HepG2 (cell line): Measurements from ENCODE around the gene ATP6V1C2. TPM values are rescaled to one million over a fixed set of nuclear protein-coding genes. Genes with fewer than 3 reads are reported as not detected.

ENCODE experiments used
- ATAC-seq: fragments of 200-7000 bp; cut with Tn5 transposase; 3 replicates; pipeline ENCODE4 v1.9.1; 2020; ENCODE audit warnings: mild to moderate bottlenecking, moderate library complexity
- BruUV-seq: library from RNA; stranded (reverse); fragments of 400-500 nt; replicated peaks from 2 replicates; lab custom pipeline; 2021; lab: Mats Ljungman, UMichigan
- CTCF ChIA-PET: fragments of 300-600 bp; formaldehyde crosslinking; extraction: SDS; loops from one replicate; lab custom pipeline; 2021; ENCODE audit warnings: low total read pairs, inconsistent platforms, low intra/inter-chr PET ratio; lab: Yijun Ruan, JAX
- POLR2A ChIA-PET: fragments of 350-600 bp; sonication (Branson Sonifier 250); formaldehyde crosslinking; loops from one replicate; lab custom pipeline; 2020; ENCODE audit warnings: antibody characterized with exemption, inconsistent platforms; lab: Yijun Ruan, JAX
- DNase-seq: peaks from one replicate; pipeline ENCODE4 v3.0.0-alpha.2; 2015; ENCODE audit warnings: low spot score
- FAIRE-seq: peaks from 3 replicates; lab custom pipeline; 2011; peaks lifted over from hg19 to GRCh38; lab: Jason Lieb, UNC
- H2AFZ ChIP-seq: one replicate; pipeline ENCODE4 v1.6.1; 2011; ENCODE audit warnings: low read length, inconsistent platforms
- H3K27ac ChIP-seq: fragments of 300-600 bp; 3 replicates; pipeline ENCODE4 v1.8.0; 2011; ENCODE audit warnings: mixed run types, mild to moderate bottlenecking, mixed read lengths, low read length, inconsistent platforms; ENCODE audit not compliant: insufficient read depth; ENCODE audit errors: extremely low read length
- H3K27me3 ChIP-seq, 2 experiments: fragments of 200-600 bp in 1 of 2; 2 replicates in 1 of 2; 3 replicates in 1 of 2; pipeline versions ENCODE4 v1.6.0 to v1.8.0; 2011; ENCODE audit warnings: low read length in 2 of 2, mild to moderate bottlenecking in 2 of 2, moderate library complexity in 2 of 2, inconsistent platforms in 1 of 2; ENCODE audit not compliant: insufficient read depth in 2 of 2, control insufficient read depth in 1 of 2
- H3K36me3 ChIP-seq, 2 experiments: fragments of 200-600 bp in 1 of 2; replicated peaks in 1 of 2; 2 replicates in 1 of 2; 3 replicates in 1 of 2; pipeline versions ENCODE4 v1.5.1 to v1.8.0; 2011; ENCODE audit warnings: low read length in 2 of 2, inconsistent platforms in 1 of 2; ENCODE audit not compliant: insufficient read depth in 2 of 2, control insufficient read depth in 1 of 2
- H3K4me1 ChIP-seq: 2 replicates; pipeline ENCODE4 v1.5.1; 2012; ENCODE audit warnings: low read length, inconsistent platforms; ENCODE audit not compliant: insufficient read depth
- H3K4me2 ChIP-seq: 2 replicates; pipeline ENCODE4 v1.6.0; 2011; ENCODE audit warnings: low read depth, low read length, inconsistent platforms
- H3K4me3 ChIP-seq, 3 experiments: fragments of 200-600 bp in 1 of 3; sonication (generic), shearing (Covaris generic) in 1 of 3; replicated peaks in 1 of 3; 2 replicates each; pipeline ENCODE4 v1.5.1; 2011 to 2016; ENCODE audit warnings: low read length in 3 of 3, inconsistent platforms in 2 of 3, low read depth in 2 of 3, mild to moderate bottlenecking in 2 of 3, control low read depth in 1 of 3, mixed read lengths in 1 of 3; ENCODE audit not compliant: insufficient read depth in 1 of 3
- H3K79me2 ChIP-seq: one replicate; pipeline ENCODE4 v1.6.1; 2011; ENCODE audit warnings: low read length, inconsistent platforms; ENCODE audit not compliant: insufficient read depth
- H3K9ac ChIP-seq: 2 replicates; pipeline ENCODE4 v1.6.0; 2011; ENCODE audit warnings: mild to moderate bottlenecking, low read depth, low read length, inconsistent platforms; ENCODE audit not compliant: insufficient read depth
- H3K9me3 ChIP-seq: 2 replicates; pipeline ENCODE4 v1.5.1; 2012; ENCODE audit warnings: mild to moderate bottlenecking, low read length
- H4K20me1 ChIP-seq: 2 replicates; pipeline ENCODE4 v1.6.0; 2011; ENCODE audit warnings: inconsistent platforms, mild to moderate bottlenecking, low read length, moderate library complexity; ENCODE audit not compliant: insufficient read depth
- ARHGAP35 ChIP-seq: sonication (generic); formaldehyde crosslinking; IDR thresholded peaks from 2 replicates; pipeline ENCODE4 v1.9.0; 2022; ENCODE audit warnings: mild to moderate bottlenecking, inconsistent platforms, moderate library complexity, missing genetic modification reagents, borderline replicate concordance
- ATAD3A ChIP-seq: sonication (generic); formaldehyde crosslinking; IDR thresholded peaks from 2 replicates; pipeline ENCODE4 v1.4.0; 2020; ENCODE audit warnings: missing genetic modification reagents
- ELF1 ChIP-seq: sonication (generic); formaldehyde crosslinking; IDR thresholded peaks from 2 replicates; pipeline ENCODE4 v1.4.0; 2020; ENCODE audit warnings: missing genetic modification reagents
- NFRKB ChIP-seq: fragments of 450-650 bp; IDR thresholded peaks from 2 replicates; pipeline ENCODE4 v1.6.1; 2017
- SKI ChIP-seq: fragments of 450-650 bp; IDR thresholded peaks from one replicate; pipeline ENCODE4 v1.6.1; 2018; ENCODE audit warnings: mild to moderate bottlenecking; ENCODE audit not compliant: partially characterized antibody
- SRF ChIP-seq: IDR thresholded peaks from 2 replicates; pipeline ENCODE4 v1.6.1; 2011; ENCODE audit warnings: mild to moderate bottlenecking, low read depth, low read length, moderate library complexity
- TMF1 ChIP-seq: sonication (generic); formaldehyde crosslinking; IDR thresholded peaks from 2 replicates; pipeline ENCODE4 v1.8.1; 2022; ENCODE audit warnings: low read depth, missing genetic modification reagents
- ZMYM3 ChIP-seq: sonication (generic); formaldehyde crosslinking; IDR thresholded peaks from 2 replicates; pipeline ENCODE4 v1.5.1; 2020; ENCODE audit warnings: mild to moderate bottlenecking, missing genetic modification reagents
- ZNF557 ChIP-seq: sonication (generic); formaldehyde crosslinking; IDR thresholded peaks from 2 replicates; pipeline ENCODE4 v1.4.0; 2020; ENCODE audit warnings: missing genetic modification reagents
- WGBS: methylation state at CpG from one replicate; pipeline ENCODE4 v1.1.6; 2017; ENCODE audit warnings: low lambda C conversion rate; 5-methylcytosine and 5-hydroxymethylcytosine counted together
- in situ Hi-C: cut with HindIII; loops from 2 replicates; pipeline ENCODE4 v1.10.0; 2017; ENCODE audit warnings: low pct_unique_long_range_greater_than_20kb; ENCODE audit not compliant: extremely low pct_ligation_motif_present
- intact Hi-C: fragments of 100-400 bp; cut with micrococcal nuclease; formaldehyde crosslinking; loops from one replicate; pipeline ENCODE4 v1.10.0; 2022; ENCODE audit not compliant: unreplicated experiment
- polyA plus RNA-seq, 8 experiments: library from polyadenylated mRNA; depleted of rRNA in 3 of 8; stranded (reverse) in 7 of 8; unstranded in 1 of 8; fragments of >200 nt; fragmentation: Illumina TruSeq in 4 of 8; extraction: Trizol in 4 of 8; gene quantifications; 2 replicates each; pipeline versions ENCODE4 v1.2.1 to v1.2.3, GENCODE V29; 2011 to 2016; ENCODE audit warnings: low read depth in 4 of 8, missing spikeins in 1 of 8, mixed read lengths in 1 of 8; ENCODE audit not compliant: insufficient read depth in 1 of 8
- total RNA-seq, 5 experiments: library from RNA; depleted of rRNA; stranded (reverse); fragments of >200 nt; fragmentation: Illumina TruSeq; extraction: Trizol; gene quantifications; 2 replicates each; pipeline ENCODE4 v1.2.3, GENCODE V29; 2016; ENCODE audit warnings: low read depth in 1 of 5
- TF ChIP-seq, protein P1 (sequence below): IDR thresholded peaks from 2 replicates; pipeline ENCODE4 v1.6.1; 2016; ENCODE audit warnings: low read depth, control low read depth
- TF ChIP-seq, protein P2 (sequence below): sonication (generic); formaldehyde crosslinking; IDR thresholded peaks from 2 replicates; pipeline ENCODE4 v1.5.0; 2020; ENCODE audit warnings: missing genetic modification reagents, mild to moderate bottlenecking, borderline replicate concordance
- TF ChIP-seq, protein P3 (sequence below): sonication (generic); formaldehyde crosslinking; IDR thresholded peaks from 2 replicates; pipeline ENCODE4 v1.5.0; 2020; ENCODE audit warnings: mild to moderate bottlenecking, missing genetic modification reagents, borderline replicate concordance
- TF ChIP-seq, protein P4 (sequence below): sonication (generic); formaldehyde crosslinking; IDR thresholded peaks from 2 replicates; pipeline ENCODE4 v1.8.1; 2023; ENCODE audit warnings: mild to moderate bottlenecking, missing genetic modification reagents
- TF ChIP-seq, protein P5 (sequence below): sonication (generic); formaldehyde crosslinking; conservative IDR thresholded peaks from 2 replicates; pipeline ENCODE4 v1.8.0; 2022; ENCODE audit warnings: mild to moderate bottlenecking, moderate library complexity, missing genetic modification reagents

ATP6V1C2 gene
- total and polyA plus RNA-seq, 2 of the 13 experiments (the other 11 are each of a cell fraction or from before 2014, with no cell fraction given) = 0.04 to 0.29 TPM

DNA sequence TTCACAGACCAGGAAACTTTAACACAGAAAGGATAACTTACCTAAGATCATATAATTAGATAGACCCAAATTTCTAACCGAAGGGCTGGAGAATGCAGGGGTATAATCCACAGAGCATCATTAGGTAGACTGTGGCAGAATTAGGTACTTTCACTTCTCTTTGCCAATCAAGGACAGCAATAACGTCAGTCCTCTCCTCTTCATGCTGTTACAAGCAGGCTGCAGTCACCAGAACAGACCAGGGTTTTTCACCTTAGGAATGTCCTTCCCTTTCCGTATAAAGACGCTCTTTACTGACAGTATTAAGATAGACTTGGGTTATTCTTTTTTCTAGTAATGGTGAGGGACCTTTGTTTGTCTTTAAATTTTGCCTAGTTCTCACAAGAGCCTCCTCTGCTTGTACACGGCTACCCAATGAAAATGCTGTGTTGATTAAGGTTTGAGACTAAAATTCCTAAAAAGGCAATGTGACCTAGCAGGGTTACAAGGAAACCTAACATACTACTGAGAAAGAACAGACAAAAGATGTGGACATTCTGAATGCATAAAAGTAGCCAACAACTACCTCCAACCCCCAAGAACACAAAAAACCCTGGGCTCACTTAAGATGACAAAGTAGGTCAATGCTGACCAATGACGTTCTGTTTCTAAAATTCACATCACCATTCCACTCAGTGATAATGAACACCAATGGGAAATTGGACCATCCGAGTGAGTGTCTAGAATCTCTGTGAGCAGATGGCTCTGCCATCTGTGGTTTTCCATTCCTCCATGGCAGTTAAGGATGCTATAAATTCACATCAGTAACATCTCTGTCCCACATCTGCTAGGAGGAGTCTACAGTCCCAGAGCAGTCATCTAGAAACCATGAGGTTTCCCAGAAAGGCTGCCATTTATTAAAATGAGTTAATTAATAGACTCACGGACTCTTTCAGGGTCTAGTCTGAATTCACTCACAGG lies 89.1 kb downstream of the ATP6V1C2 start:
- peaks cover 0 to 7% of the 10 kb centered on the region in 2 experiments; a peak in 1 of 5 replicates for H3K27me3 ChIP-seq
- CTCF ChIA-PET = no interaction called here
- FAIRE-seq (peak; percentile 67), DNase-seq (no peak), ATAC-seq (no peak)
- H3K9ac ChIP-seq = peak overlapping the region; percentile 94
- H4K20me1 ChIP-seq = peaks cover 49% of the 10 kb centered on the region
- H3K36me3 ChIP-seq = peaks cover 0 to 15% of the 10 kb centered on the region in 2 experiments; a peak in 3 of 5 replicates
- no TSS peak for BruUV-seq
- in situ Hi-C loops (no loop called here), intact Hi-C loops (no loop called here)
- WGBS = 53% methylated on average over 8 of the region's 8 CpGs
- no peaks in the 10 kb centered on the region for H3K9me3 ChIP-seq
- no peak overlapping the region for H2AFZ ChIP-seq
- no peak overlapping the region for H3K27ac ChIP-seq
- POLR2A ChIA-PET = no interaction called here
- peaks cover 74% of the 10 kb centered on the region for H3K4me1 ChIP-seq
- H3K4me2 ChIP-seq = peak overlapping the region; percentile 80
- peak overlapping the region; percentile 63 to 87 (median 73); a peak in 5 of 6 replicates for H3K4me3 ChIP-seq
- peaks cover 67% of the 10 kb centered on the region for H3K79me2 ChIP-seq
- TF ChIP-seq ZNF557 (no peak), ATAD3A (CRISPR knock-in tag) (no peak), ELF1 (CRISPR knock-in tag) (no peak), ZMYM3 (CRISPR knock-in tag) (no peak), ARHGAP35 (CRISPR knock-in tag) (no peak), NFRKB (no peak), TMF1 (CRISPR knock-in tag) (no peak), SKI (no peak), SRF (peak; percentile 87)
- TF ChIP-seq, protein P1, sequence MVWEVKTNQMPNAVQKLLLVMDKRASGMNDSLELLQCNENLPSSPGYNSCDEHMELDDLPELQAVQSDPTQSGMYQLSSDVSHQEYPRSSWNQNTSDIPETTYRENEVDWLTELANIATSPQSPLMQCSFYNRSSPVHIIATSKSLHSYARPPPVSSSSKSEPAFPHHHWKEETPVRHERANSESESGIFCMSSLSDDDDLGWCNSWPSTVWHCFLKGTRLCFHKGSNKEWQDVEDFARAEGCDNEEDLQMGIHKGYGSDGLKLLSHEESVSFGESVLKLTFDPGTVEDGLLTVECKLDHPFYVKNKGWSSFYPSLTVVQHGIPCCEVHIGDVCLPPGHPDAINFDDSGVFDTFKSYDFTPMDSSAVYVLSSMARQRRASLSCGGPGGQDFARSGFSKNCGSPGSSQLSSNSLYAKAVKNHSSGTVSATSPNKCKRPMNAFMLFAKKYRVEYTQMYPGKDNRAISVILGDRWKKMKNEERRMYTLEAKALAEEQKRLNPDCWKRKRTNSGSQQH (CRISPR knock-in tag) = no peak
- TF ChIP-seq, protein P2, sequence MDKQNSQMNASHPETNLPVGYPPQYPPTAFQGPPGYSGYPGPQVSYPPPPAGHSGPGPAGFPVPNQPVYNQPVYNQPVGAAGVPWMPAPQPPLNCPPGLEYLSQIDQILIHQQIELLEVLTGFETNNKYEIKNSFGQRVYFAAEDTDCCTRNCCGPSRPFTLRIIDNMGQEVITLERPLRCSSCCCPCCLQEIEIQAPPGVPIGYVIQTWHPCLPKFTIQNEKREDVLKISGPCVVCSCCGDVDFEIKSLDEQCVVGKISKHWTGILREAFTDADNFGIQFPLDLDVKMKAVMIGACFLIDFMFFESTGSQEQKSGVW (CRISPR knock-in tag) = no peak
- TF ChIP-seq, protein P3, sequence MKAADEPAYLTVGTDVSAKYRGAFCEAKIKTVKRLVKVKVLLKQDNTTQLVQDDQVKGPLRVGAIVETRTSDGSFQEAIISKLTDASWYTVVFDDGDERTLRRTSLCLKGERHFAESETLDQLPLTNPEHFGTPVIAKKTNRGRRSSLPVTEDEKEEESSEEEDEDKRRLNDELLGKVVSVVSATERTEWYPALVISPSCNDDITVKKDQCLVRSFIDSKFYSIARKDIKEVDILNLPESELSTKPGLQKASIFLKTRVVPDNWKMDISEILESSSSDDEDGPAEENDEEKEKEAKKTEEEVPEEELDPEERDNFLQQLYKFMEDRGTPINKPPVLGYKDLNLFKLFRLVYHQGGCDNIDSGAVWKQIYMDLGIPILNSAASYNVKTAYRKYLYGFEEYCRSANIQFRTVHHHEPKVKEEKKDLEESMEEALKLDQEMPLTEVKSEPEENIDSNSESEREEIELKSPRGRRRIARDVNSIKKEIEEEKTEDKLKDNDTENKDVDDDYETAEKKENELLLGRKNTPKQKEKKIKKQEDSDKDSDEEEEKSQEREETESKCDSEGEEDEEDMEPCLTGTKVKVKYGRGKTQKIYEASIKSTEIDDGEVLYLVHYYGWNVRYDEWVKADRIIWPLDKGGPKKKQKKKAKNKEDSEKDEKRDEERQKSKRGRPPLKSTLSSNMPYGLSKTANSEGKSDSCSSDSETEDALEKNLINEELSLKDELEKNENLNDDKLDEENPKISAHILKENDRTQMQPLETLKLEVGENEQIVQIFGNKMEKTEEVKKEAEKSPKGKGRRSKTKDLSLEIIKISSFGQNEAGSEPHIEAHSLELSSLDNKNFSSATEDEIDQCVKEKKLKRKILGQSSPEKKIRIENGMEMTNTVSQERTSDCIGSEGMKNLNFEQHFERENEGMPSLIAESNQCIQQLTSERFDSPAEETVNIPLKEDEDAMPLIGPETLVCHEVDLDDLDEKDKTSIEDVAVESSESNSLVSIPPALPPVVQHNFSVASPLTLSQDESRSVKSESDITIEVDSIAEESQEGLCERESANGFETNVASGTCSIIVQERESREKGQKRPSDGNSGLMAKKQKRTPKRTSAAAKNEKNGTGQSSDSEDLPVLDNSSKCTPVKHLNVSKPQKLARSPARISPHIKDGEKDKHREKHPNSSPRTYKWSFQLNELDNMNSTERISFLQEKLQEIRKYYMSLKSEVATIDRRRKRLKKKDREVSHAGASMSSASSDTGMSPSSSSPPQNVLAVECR (CRISPR knock-in tag) = no peak
- TF ChIP-seq, protein P4, sequence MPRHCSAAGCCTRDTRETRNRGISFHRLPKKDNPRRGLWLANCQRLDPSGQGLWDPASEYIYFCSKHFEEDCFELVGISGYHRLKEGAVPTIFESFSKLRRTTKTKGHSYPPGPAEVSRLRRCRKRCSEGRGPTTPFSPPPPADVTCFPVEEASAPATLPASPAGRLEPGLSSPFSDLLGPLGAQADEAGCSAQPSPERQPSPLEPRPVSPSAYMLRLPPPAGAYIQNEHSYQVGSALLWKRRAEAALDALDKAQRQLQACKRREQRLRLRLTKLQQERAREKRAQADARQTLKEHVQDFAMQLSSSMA (CRISPR knock-in tag) = no peak
- TF ChIP-seq, protein P5, sequence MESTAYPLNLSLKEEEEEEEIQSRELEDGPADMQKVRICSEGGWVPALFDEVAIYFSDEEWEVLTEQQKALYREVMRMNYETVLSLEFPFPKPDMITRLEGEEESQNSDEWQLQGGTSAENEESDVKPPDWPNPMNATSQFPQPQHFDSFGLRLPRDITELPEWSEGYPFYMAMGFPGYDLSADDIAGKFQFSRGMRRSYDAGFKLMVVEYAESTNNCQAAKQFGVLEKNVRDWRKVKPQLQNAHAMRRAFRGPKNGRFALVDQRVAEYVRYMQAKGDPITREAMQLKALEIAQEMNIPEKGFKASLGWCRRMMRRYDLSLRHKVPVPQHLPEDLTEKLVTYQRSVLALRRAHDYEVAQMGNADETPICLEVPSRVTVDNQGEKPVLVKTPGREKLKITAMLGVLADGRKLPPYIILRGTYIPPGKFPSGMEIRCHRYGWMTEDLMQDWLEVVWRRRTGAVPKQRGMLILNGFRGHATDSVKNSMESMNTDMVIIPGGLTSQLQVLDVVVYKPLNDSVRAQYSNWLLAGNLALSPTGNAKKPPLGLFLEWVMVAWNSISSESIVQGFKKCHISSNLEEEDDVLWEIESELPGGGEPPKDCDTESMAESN = no peak
